Kidney epithelial cell (primary cell): ENCODE measurements around the gene ASZ1. TPM values are rescaled to one million over a fixed set of nuclear protein-coding genes. Genes with fewer than 3 reads are reported as not detected.

ENCODE experiments used
- DNase-seq: peaks from one replicate; pipeline ENCODE4 v3.0.0-alpha.2; 2010; ENCODE audit warnings: low read depth
- H3K27me3 ChIP-seq: 2 replicates; pipeline ENCODE4 v1.6.0; 2011; ENCODE audit warnings: low read length; ENCODE audit not compliant: control insufficient read depth, insufficient read depth
- H3K36me3 ChIP-seq: 2 replicates; pipeline ENCODE4 v1.5.1; 2011; ENCODE audit warnings: low read length; ENCODE audit not compliant: control insufficient read depth, insufficient read depth
- H3K4me3 ChIP-seq: 2 replicates; pipeline ENCODE4 v1.5.1; 2011; ENCODE audit warnings: low read depth, mild to moderate bottlenecking, control low read depth, low read length
- total RNA-seq: library from RNA; depleted of rRNA; stranded (reverse); fragments of >200 nt; gene quantifications from 2 replicates; pipeline ENCODE4 v1.2.3, GENCODE V29; 2015
- TF ChIP-seq, protein P1 (sequence below): IDR thresholded peaks from 2 replicates; pipeline ENCODE4 v1.5.1; 2011; ENCODE audit warnings: mild to moderate bottlenecking, moderate library complexity, low read length, control low read depth, inconsistent platforms; ENCODE audit not compliant: insufficient read depth, poor library complexity, severe bottlenecking

ASZ1 gene
- total RNA-seq, 1 donor from 2014 or later, result not detected

DNA sequence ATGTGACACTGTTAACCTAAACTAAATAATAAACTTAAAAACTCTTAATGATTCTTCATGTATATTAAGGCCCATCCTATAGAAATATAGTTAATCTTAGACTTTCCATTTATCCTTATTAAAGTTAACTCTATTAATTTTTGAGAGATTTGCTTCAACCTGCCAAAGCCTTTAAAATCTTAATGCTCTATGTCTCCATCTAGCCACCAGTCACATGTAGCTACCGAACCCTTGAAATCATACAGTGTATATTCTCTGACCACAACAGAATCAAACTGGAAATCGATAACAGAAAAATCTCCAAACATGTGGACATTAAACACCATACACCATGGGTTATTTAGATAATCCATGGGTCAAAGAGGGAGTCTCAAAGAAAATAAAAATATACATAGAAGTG lies 51.9 kb downstream of the ASZ1 start:
- TF ChIP-seq, protein P1, sequence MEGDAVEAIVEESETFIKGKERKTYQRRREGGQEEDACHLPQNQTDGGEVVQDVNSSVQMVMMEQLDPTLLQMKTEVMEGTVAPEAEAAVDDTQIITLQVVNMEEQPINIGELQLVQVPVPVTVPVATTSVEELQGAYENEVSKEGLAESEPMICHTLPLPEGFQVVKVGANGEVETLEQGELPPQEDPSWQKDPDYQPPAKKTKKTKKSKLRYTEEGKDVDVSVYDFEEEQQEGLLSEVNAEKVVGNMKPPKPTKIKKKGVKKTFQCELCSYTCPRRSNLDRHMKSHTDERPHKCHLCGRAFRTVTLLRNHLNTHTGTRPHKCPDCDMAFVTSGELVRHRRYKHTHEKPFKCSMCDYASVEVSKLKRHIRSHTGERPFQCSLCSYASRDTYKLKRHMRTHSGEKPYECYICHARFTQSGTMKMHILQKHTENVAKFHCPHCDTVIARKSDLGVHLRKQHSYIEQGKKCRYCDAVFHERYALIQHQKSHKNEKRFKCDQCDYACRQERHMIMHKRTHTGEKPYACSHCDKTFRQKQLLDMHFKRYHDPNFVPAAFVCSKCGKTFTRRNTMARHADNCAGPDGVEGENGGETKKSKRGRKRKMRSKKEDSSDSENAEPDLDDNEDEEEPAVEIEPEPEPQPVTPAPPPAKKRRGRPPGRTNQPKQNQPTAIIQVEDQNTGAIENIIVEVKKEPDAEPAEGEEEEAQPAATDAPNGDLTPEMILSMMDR, result peak; percentile 32
- no peak for DNase-seq

DNA sequence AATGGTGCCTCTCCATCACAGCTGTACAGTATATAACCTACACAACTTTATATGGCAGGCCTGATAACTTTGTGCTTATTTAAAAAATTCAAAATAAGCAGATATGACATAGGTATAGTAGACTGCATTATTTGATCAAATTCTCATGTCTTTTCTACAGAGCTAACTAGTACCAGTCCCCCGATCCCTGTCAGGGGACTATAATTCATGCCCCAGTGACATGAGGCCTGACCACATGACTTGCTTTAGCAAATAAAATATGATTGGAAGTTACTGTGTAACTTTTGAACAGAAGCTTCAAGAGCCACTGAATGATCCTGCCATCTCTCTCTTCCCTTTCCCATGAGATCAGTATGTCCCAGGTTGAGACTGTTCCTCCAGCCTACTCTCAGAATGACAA lies 55.2 kb downstream of the ASZ1 start:
- no peak overlapping the region for H3K4me3 ChIP-seq
- H3K27me3 ChIP-seq, result no peaks in the 10 kb centered on the region
- no peaks in the 10 kb centered on the region for H3K36me3 ChIP-seq
- DNase-seq, result no peak
- TF ChIP-seq, protein P1, result no peak

More for the DNA sequence above, 51.9 kb downstream of the ASZ1 start:
- Histone ChIP-seq H3K36me3 (no peaks in the 10 kb centered on the region), H3K27me3 (no peaks in the 10 kb centered on the region), H3K4me3 (no peak overlapping the region)

DNA sequence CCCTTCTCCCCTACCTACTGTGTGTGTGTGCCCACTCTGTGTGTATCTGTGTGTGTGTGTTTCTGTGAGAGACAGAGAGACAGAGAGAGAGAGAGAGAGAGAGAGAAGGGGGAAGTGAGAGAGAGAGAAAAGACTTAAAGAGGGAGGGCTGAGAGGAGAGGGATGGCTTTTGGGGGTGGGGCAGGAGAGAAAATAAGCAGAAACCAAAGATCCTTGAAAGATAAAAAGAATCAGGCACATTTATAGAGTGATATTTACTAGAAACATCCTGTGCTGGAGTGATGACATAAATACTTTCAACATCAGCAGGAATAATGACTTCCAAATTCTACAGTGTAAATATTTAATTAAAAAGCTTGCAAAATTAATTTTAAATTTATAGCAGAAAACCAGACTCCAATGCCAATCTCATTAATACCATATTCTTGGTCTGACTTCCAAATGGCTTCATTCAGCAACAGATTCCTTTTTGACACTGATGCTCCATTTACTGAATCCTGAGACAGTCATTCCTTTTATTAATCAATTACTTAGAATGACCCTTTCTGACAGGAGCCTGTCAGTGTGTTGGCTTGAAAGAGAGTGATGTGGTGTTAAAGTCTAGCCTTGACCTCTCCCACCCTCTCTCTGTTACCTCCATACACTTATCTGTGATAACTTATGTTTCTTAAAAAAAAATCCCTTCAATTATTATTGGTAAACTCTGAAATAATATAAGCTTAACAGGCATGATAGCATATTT lies 62.8 kb downstream of the ASZ1 start:
- Histone ChIP-seq H3K27me3 (no peaks in the 10 kb centered on the region), H3K4me3 (no peak overlapping the region), H3K36me3 (no peaks in the 10 kb centered on the region)
- TF ChIP-seq, protein P1, result no peak
- DNase-seq, result no peak

- H3K27me3 ChIP-seq, result no peaks in the 10 kb centered on the region
- no peak for DNase-seq
- TF ChIP-seq, protein P1, result no peak
Measured at GRCh38 chr7:117362294-117362888, 64.9 kb downstream of the ASZ1 start.

DNA sequence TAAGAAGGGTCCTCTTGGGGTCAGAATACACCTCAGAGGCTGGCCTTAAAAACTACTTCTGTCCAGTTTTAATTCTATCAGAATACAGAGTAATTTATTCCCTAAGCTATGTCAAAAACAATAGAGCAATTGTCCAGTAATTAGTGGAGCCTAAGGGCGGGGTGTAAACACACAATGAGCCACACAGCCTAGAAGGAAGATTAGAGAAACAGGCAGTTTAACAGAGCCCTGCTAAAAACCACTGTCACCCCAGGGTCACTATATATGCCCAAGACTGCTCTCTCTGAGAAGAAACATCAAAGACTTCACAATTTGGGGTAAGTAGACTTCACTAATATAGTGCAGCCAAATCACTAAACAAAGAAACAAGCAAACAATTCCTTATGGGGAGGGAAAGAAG lies 77.3 kb downstream of the ASZ1 start:
- H3K27me3 ChIP-seq, result no peaks in the 10 kb centered on the region
- no peak overlapping the region for H3K4me3 ChIP-seq
- no peak for DNase-seq
- H3K36me3 ChIP-seq, result no peaks in the 10 kb centered on the region
- TF ChIP-seq, protein P1, result no peak

More at GRCh38 chr7:117362294-117362888, 64.9 kb downstream of the ASZ1 start:
- H3K36me3 ChIP-seq, result no peaks in the 10 kb centered on the region
- no peak overlapping the region for H3K4me3 ChIP-seq
